Measurements from ENCODE around the gene TRMT61A.
"Not testable (repeated sequence)": the region's sequence is repeated elsewhere in the genome, so short reads cannot be mapped to it uniquely, and the experiment has no call there.

TRMT61A gene

GRCh38 chr14:103522649-103523574, 6.1 kb upstream of the TRMT61A start, which contains the start of gene CKB:
TSS of gene CKB (minus strand) at chr14:103522830. CDS start at chr14:103522493, 337 bp downstream.
- DNase-seq (ENCODE audit: low read depth in 2 of 2), result no peak

- DNase-seq (ENCODE audit: low read depth in 2 of 2), result no peak
These were observed 5.4 kb upstream of the TRMT61A start for GRCh38 chr14:103523575-103523954.

- DNase-seq (ENCODE audit: low read depth in 2 of 2), result no peak
These were observed 4.7 kb upstream of the TRMT61A start for GRCh38 chr14:103524002-103524935.

- DNase-seq (ENCODE audit: low read depth in 2 of 2), result not testable (repeated sequence)
These were observed 3.4 kb upstream of the TRMT61A start for GRCh38 chr14:103525430-103526246.

GRCh38 chr14:103526247-103526913, 2.6 kb upstream of the TRMT61A start:
- no peak for DNase-seq (ENCODE audit: low read depth in 2 of 2)

- DNase-seq (ENCODE audit: low read depth in 2 of 2), result no peak
These were observed 2.1 kb upstream of the TRMT61A start for GRCh38 chr14:103526914-103527248.

GRCh38 chr14:103527408-103528145, 1.4 kb upstream of the TRMT61A start:
- DNase-seq (ENCODE audit: low read depth in 2 of 2), result peak; percentile 34 to 36

GRCh38 chr14:103528146-103528586, 830 bp upstream of the TRMT61A start:
- no peak for DNase-seq (ENCODE audit: low read depth in 2 of 2)

- DNase-seq (ENCODE audit: low read depth in 2 of 2), result no peak
These were observed 678 bp downstream of the TRMT61A start for GRCh38 chr14:103529383-103530365.

GRCh38 chr14:103530390-103530789, 1.4 kb downstream of the TRMT61A start:
- no peak for DNase-seq (ENCODE audit: low read depth in 2 of 2)

GRCh38 chr14:103530831-103531230, 1.8 kb downstream of the TRMT61A start:
- DNase-seq (ENCODE audit: low read depth in 2 of 2), result no peak

GRCh38 chr14:103531421-103532215, 2.6 kb downstream of the TRMT61A start:
- no peak for DNase-seq (ENCODE audit: low read depth in 2 of 2)

- DNase-seq (ENCODE audit: low read depth in 2 of 2), result no peak
These were observed 3.5 kb downstream of the TRMT61A start for GRCh38 chr14:103532216-103533136.

- no peak for DNase-seq (ENCODE audit: low read depth in 2 of 2)
These were observed 4.4 kb downstream of the TRMT61A start for GRCh38 chr14:103533137-103533998.

GRCh38 chr14:103533999-103534575, 5.1 kb downstream of the TRMT61A start:
- DNase-seq (ENCODE audit: low read depth in 2 of 2), result no peak

GRCh38 chr14:103534576-103535061, 5.6 kb downstream of the TRMT61A start:
- DNase-seq (ENCODE audit: low read depth in 2 of 2), result no peak

Measured in stimulated activated CD8-positive, alpha-beta memory T cell treated with anti-CD3 and anti-CD28 coated beads, Interleukin-15, amount 100 ng/mL, for 48 hours (primary cell).